Nephron progenitor cell (in vitro differentiated cells): ENCODE measurements around the gene CFAP61.

Experiments
- DNase-seq: peaks from one replicate; pipeline ENCODE4 v3.0.0; 2021
- H3K27ac Mint-ChIP-seq: 2 replicates; pipeline ENCODE4 v1.8.0; 2021; ENCODE audit warnings: mild to moderate bottlenecking, moderate library complexity, mixed read lengths
- H3K27me3 Mint-ChIP-seq: 2 replicates; pipeline ENCODE4 v1.8.0; 2021; ENCODE audit warnings: mild to moderate bottlenecking, low read depth, mixed read lengths; ENCODE audit not compliant: poor library complexity
- H3K36me3 Mint-ChIP-seq: 2 replicates; pipeline ENCODE4 v1.8.0; 2021; ENCODE audit warnings: low read depth, mixed read lengths
- H3K4me1 Mint-ChIP-seq: 2 replicates; pipeline ENCODE4 v1.8.0; 2021; ENCODE audit warnings: mixed read lengths
- H3K4me3 Mint-ChIP-seq: 2 replicates; pipeline ENCODE4 v1.8.0; 2021; ENCODE audit warnings: mild to moderate bottlenecking, moderate library complexity, mixed read lengths
- H3K9me3 Mint-ChIP-seq: 2 replicates; pipeline ENCODE4 v1.8.0; 2021; ENCODE audit warnings: mild to moderate bottlenecking, moderate library complexity, mixed read lengths
- CTCF ChIP-seq: fragments of 200-600 bp; sonication (generic); IDR thresholded peaks from 2 replicates; pipeline ENCODE4 v1.5.0; 2021; ENCODE audit warnings: antibody characterized with exemption

CFAP61 gene

GRCh38 chr20:20038586-20038985, 13.7 kb upstream of the CFAP61 start:
- H3K4me1 Mint-ChIP-seq = no peaks in the 10 kb centered on the region
- H3K27me3 Mint-ChIP-seq = no peaks in the 10 kb centered on the region
- no peaks in the 10 kb centered on the region for H3K9me3 Mint-ChIP-seq
- TF ChIP-seq CTCF = no peak
- peaks cover 61% of the 10 kb centered on the region for H3K36me3 Mint-ChIP-seq
- no peak overlapping the region for H3K27ac Mint-ChIP-seq
- H3K4me3 Mint-ChIP-seq = no peak overlapping the region
- DNase-seq = no peak

- H3K9me3 Mint-ChIP-seq = no peaks in the 10 kb centered on the region
- H3K27me3 Mint-ChIP-seq = no peaks in the 10 kb centered on the region
- no peak overlapping the region for H3K4me3 Mint-ChIP-seq
- no peak for DNase-seq
- peaks cover 73% of the 10 kb centered on the region for H3K36me3 Mint-ChIP-seq
- H3K4me1 Mint-ChIP-seq = no peaks in the 10 kb centered on the region
- TF ChIP-seq CTCF = no peak
- H3K27ac Mint-ChIP-seq = no peak overlapping the region
Observed at GRCh38 chr20:20039752-20040387, 12.5 kb upstream of the CFAP61 start.

GRCh38 chr20:20051767-20052073, 612 bp upstream of the CFAP61 start:
- TF ChIP-seq CTCF = no peak
- Mint-ChIP-seq H3K27ac (peak overlapping the region; percentile 99), H3K27me3 (peaks cover 16% of the 10 kb centered on the region)

GRCh38 chr20:20060234-20060998, 8.1 kb downstream of the CFAP61 start:
- no peaks in the 10 kb centered on the region for H3K9me3 Mint-ChIP-seq
- peaks cover 31% of the 10 kb centered on the region for H3K27me3 Mint-ChIP-seq
- H3K4me1 Mint-ChIP-seq = no peaks in the 10 kb centered on the region
- no peaks in the 10 kb centered on the region for H3K36me3 Mint-ChIP-seq
- DNase-seq = no peak
- H3K27ac Mint-ChIP-seq = no peak overlapping the region
- no peak overlapping the region for H3K4me3 Mint-ChIP-seq
- TF ChIP-seq CTCF = no peak

More at GRCh38 chr20:20051767-20052073, 612 bp upstream of the CFAP61 start:
- DNase-seq = no peak
- Mint-ChIP-seq H3K4me1 (peaks cover 15% of the 10 kb centered on the region), H3K9me3 (no peaks in the 10 kb centered on the region), H3K4me3 (peak overlapping the region; percentile 100), H3K36me3 (peaks cover 31% of the 10 kb centered on the region)

- Mint-ChIP-seq H3K27ac (no peak overlapping the region), H3K4me3 (no peak overlapping the region), H3K27me3 (peaks cover 31% of the 10 kb centered on the region), H3K9me3 (no peaks in the 10 kb centered on the region), H3K4me1 (no peaks in the 10 kb centered on the region), H3K36me3 (no peaks in the 10 kb centered on the region)
- TF ChIP-seq CTCF = no peak
- no peak for DNase-seq
Observed at GRCh38 chr20:20063941-20064702, 11.8 kb downstream of the CFAP61 start.
